AG09309 (cell line): Measurements from ENCODE around the gene CRADD.

Source experiments
- DNase-seq: peaks from one replicate; pipeline ENCODE4 v3.0.0-alpha.2; 2010; ENCODE audit warnings: low read depth
- H3K4me3 ChIP-seq: 2 replicates; pipeline ENCODE4 v1.5.1; 2011; ENCODE audit warnings: mild to moderate bottlenecking, low read depth, low read length, moderate library complexity; ENCODE audit not compliant: control insufficient read depth
- CTCF ChIP-seq: IDR thresholded peaks from 2 replicates; pipeline ENCODE4 v1.5.1; 2011; ENCODE audit warnings: mild to moderate bottlenecking, low read depth, low read length, inconsistent platforms; ENCODE audit not compliant: insufficient read depth, control insufficient read depth; ENCODE audit errors: missing control alignments

The CRADD gene

GRCh38 chr12:93676408-93677194 lies 574 bp upstream of the CRADD start:
- DNase-seq: no peak
- peak overlapping the region; percentile 84 for H3K4me3 ChIP-seq
- TF ChIP-seq CTCF: no peak

- no peak overlapping the region for H3K4me3 ChIP-seq
- no peak for DNase-seq
- no peak for TF ChIP-seq CTCF
Observed at GRCh38 chr12:93678779-93679178, 1.6 kb downstream of the CRADD start.

- no peak for DNase-seq
- TF ChIP-seq CTCF: no peak
- H3K4me3 ChIP-seq: no peak overlapping the region
Observed at GRCh38 chr12:93679308-93679925, 2.2 kb downstream of the CRADD start.

- TF ChIP-seq CTCF: no peak
- no peak for DNase-seq
- H3K4me3 ChIP-seq: no peak overlapping the region
Observed at GRCh38 chr12:93680006-93680405, 2.8 kb downstream of the CRADD start.

- DNase-seq: no peak
- TF ChIP-seq CTCF: no peak
Observed at GRCh38 chr12:93682846-93683261, 5.7 kb downstream of the CRADD start.

GRCh38 chr12:93683410-93683809 lies 6.2 kb downstream of the CRADD start:
- no peak for TF ChIP-seq CTCF
- H3K4me3 ChIP-seq: no peak overlapping the region
- no peak for DNase-seq

More at GRCh38 chr12:93682846-93683261, 5.7 kb downstream of the CRADD start:
- no peak overlapping the region for H3K4me3 ChIP-seq

GRCh38 chr12:93684716-93685115 lies 7.5 kb downstream of the CRADD start:
- no peak overlapping the region for H3K4me3 ChIP-seq
- no peak for TF ChIP-seq CTCF
- DNase-seq: no peak
